ENCODE measurements around the gene TRAIP.
"Not testable (repeated sequence)": the region's sequence is repeated elsewhere in the genome, so short reads cannot be mapped to it uniquely, and the experiment has no call there.

- TF ChIP-seq CTCF, POLR2A (IDR thresholded peaks at IDR 0.05): not testable (repeated sequence)
Measured at GRCh38 chr3:49780975-49781365, 75.4 kb downstream of the TRAIP start.

All from Peyer's patch (tissue), 4 donors.